K562 (cell line): ENCODE results near the gene HADHB. TPM values are rescaled to one million over a fixed set of nuclear protein-coding genes. Genes with fewer than 3 reads are reported as not detected.

ENCODE experiments used
- COPS2 ChIP-seq: fragments of 450-650 bp; conservative IDR thresholded peaks from 2 replicates; pipeline ENCODE4 v1.6.1; 2016; ENCODE audit warnings: mild to moderate bottlenecking, moderate library complexity
- FOXJ3 ChIP-seq: sonication (generic); formaldehyde crosslinking; IDR thresholded peaks from 2 replicates; pipeline ENCODE4 v1.4.0; 2020; ENCODE audit warnings: mild to moderate bottlenecking, missing genetic modification reagents
- SAP30 ChIP-seq: fragments of 200-600 bp; sonication (generic); IDR thresholded peaks from 2 replicates; pipeline ENCODE4 v1.6.1; 2012; ENCODE audit warnings: borderline replicate concordance, low read depth, mild to moderate bottlenecking, moderate library complexity, low read length, control low read depth, inconsistent platforms; ENCODE audit not compliant: insufficient read depth, poor library complexity, severe bottlenecking
- SIN3B ChIP-seq: fragments of 450-650 bp; IDR thresholded peaks from 2 replicates; pipeline ENCODE4 v1.6.1; 2017; ENCODE audit warnings: low read depth, mild to moderate bottlenecking, moderate library complexity
- SMARCA4 ChIP-seq: fragments of 450-650 bp; IDR thresholded peaks from 2 replicates; pipeline ENCODE4 v1.6.1; 2016
- XRCC3 ChIP-seq: fragments of 450-650 bp; IDR thresholded peaks from 2 replicates; pipeline ENCODE4 v1.6.1; 2017; ENCODE audit warnings: mild to moderate bottlenecking, moderate library complexity
- ZBTB26 ChIP-seq: fragments of 450-650 bp; formaldehyde crosslinking; IDR thresholded peaks from 2 replicates; pipeline ENCODE4 v1.4.0; 2022; ENCODE audit warnings: missing genetic modification characterization
- ZBTB40 ChIP-seq, 2 experiments: fragments of 450-650 bp in 1 of 2; sonication (generic) in 1 of 2; formaldehyde crosslinking in 1 of 2; IDR thresholded peaks; 2 replicates each; pipeline versions ENCODE4 v1.7.1 to v1.9.0; 2016 to 2022; ENCODE audit warnings: inconsistent platforms in 1 of 2, mild to moderate bottlenecking in 1 of 2, missing genetic modification reagents in 1 of 2
- ZHX1 ChIP-seq: fragments of 150-350 bp; conservative IDR thresholded peaks from 2 replicates; pipeline ENCODE4 v1.6.1; 2014; ENCODE audit warnings: low read length
- ZNF134 ChIP-seq: fragments of 250-450 bp; sonication (Bioruptor Pico); conservative IDR thresholded peaks from 2 replicates; pipeline ENCODE4 v1.4.0; 2020
- ZNF583 ChIP-seq: fragments of 250-450 bp; sonication (Bioruptor Pico); IDR thresholded peaks from 2 replicates; pipeline ENCODE4 v1.4.0; 2020
- polyA plus RNA-seq, 8 experiments: library from polyadenylated mRNA; depleted of rRNA in 4 of 8; stranded (reverse) in 5 of 8; unstranded in 3 of 8; fragments of >200 nt; fragmentation: Nextera tagmentation in 2 of 8; fragmentation: Illumina TruSeq in 1 of 8; extraction: Ambion mirVana in 2 of 8; extraction: Trizol in 1 of 8; gene quantifications; 2 replicates each; pipeline versions ENCODE4 v1.2.1 to v1.2.3, GENCODE V29; 2011 to 2014; ENCODE audit warnings: inconsistent platforms in 1 of 8, missing spikeins in 1 of 8
- total RNA-seq, 7 experiments: library from RNA; depleted of rRNA in 6 of 7; stranded (reverse); fragments of >200 nt in 6 of 7; fragmentation: Illumina TruSeq in 2 of 7; extraction: Trizol in 2 of 7; gene quantifications; 2 replicates each; pipeline versions ENCODE4 v1.2.1 to v1.2.3, GENCODE V29; 2011 to 2021; ENCODE audit warnings: low replicate concordance in 1 of 7
- TF ChIP-seq, protein P1 (sequence below): fragments of 150-350 bp; IDR thresholded peaks from 2 replicates; pipeline ENCODE4 v1.6.1; 2014; ENCODE audit warnings: low read depth, mild to moderate bottlenecking, low read length, borderline replicate concordance

Gene HADHB
- total and polyA plus RNA-seq, 9 of the 15 experiments (the other 6 are each of a cell fraction or from before 2014, with no cell fraction given), result 67.3 to 199 (median 100) TPM

GRCh38 chr2:26316845-26317244 is 72.1 kb downstream of the HADHB start (continued):
- no peak for TF ChIP-seq ZHX1
- TF ChIP-seq ZNF134 (CRISPR knock-in tag), result no peak
- TF ChIP-seq ZBTB26 (CRISPR knock-in tag), result no peak
- no peak for TF ChIP-seq FOXJ3 (CRISPR knock-in tag)
- TF ChIP-seq SMARCA4, result peak; percentile 80
- TF ChIP-seq COPS2, result no peak
- TF ChIP-seq SAP30, result no peak
- TF ChIP-seq, protein P1, sequence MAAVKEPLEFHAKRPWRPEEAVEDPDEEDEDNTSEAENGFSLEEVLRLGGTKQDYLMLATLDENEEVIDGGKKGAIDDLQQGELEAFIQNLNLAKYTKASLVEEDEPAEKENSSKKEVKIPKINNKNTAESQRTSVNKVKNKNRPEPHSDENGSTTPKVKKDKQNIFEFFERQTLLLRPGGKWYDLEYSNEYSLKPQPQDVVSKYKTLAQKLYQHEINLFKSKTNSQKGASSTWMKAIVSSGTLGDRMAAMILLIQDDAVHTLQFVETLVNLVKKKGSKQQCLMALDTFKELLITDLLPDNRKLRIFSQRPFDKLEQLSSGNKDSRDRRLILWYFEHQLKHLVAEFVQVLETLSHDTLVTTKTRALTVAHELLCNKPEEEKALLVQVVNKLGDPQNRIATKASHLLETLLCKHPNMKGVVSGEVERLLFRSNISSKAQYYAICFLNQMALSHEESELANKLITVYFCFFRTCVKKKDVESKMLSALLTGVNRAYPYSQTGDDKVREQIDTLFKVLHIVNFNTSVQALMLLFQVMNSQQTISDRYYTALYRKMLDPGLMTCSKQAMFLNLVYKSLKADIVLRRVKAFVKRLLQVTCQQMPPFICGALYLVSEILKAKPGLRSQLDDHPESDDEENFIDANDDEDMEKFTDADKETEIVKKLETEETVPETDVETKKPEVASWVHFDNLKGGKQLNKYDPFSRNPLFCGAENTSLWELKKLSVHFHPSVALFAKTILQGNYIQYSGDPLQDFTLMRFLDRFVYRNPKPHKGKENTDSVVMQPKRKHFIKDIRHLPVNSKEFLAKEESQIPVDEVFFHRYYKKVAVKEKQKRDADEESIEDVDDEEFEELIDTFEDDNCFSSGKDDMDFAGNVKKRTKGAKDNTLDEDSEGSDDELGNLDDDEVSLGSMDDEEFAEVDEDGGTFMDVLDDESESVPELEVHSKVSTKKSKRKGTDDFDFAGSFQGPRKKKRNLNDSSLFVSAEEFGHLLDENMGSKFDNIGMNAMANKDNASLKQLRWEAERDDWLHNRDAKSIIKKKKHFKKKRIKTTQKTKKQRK, result no peak
- no peak for TF ChIP-seq ZBTB40 (IDR thresholded peaks at IDR 0.05)
- no peak for TF ChIP-seq ZBTB40 (CRISPR knock-in tag; IDR thresholded peaks at IDR 0.05)
- no peak for TF ChIP-seq ZNF583
- TF ChIP-seq SIN3B, result no peak
- no peak for TF ChIP-seq XRCC3
